Myocyte (in vitro differentiated cells): ENCODE measurements around the gene MGAT5B. TPM values are rescaled to one million over a fixed set of nuclear protein-coding genes. Genes with fewer than 3 reads are reported as not detected.
"Not testable (repeated sequence)": the region's sequence is repeated elsewhere in the genome, so short reads cannot be mapped to it uniquely, and the experiment has no call there.

ENCODE experiments used
- DNase-seq: peaks from one replicate; pipeline ENCODE4 v3.0.0-alpha.2; 2012; ENCODE audit warnings: low read depth
- polyA plus RNA-seq: library from polyadenylated mRNA; unstranded; fragments of >200 nt; gene quantifications from one replicate; pipeline ENCODE4 v1.2.1, GENCODE V29; 2012; ENCODE audit warnings: missing spikeins
- total RNA-seq: library from RNA; depleted of rRNA; stranded (reverse); fragments of >200 nt; gene quantifications from 2 replicates; pipeline ENCODE4 v1.2.3, GENCODE V29; 2014

Gene MGAT5B, protein sequence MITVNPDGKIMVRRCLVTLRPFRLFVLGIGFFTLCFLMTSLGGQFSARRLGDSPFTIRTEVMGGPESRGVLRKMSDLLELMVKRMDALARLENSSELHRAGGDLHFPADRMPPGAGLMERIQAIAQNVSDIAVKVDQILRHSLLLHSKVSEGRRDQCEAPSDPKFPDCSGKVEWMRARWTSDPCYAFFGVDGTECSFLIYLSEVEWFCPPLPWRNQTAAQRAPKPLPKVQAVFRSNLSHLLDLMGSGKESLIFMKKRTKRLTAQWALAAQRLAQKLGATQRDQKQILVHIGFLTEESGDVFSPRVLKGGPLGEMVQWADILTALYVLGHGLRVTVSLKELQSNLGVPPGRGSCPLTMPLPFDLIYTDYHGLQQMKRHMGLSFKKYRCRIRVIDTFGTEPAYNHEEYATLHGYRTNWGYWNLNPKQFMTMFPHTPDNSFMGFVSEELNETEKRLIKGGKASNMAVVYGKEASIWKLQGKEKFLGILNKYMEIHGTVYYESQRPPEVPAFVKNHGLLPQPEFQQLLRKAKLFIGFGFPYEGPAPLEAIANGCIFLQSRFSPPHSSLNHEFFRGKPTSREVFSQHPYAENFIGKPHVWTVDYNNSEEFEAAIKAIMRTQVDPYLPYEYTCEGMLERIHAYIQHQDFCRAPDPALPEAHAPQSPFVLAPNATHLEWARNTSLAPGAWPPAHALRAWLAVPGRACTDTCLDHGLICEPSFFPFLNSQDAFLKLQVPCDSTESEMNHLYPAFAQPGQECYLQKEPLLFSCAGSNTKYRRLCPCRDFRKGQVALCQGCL
- total RNA-seq, result 0.11 TPM in 1 of 2 replicates, not detected in the other
- 0.06 TPM for polyA plus RNA-seq

DNA sequence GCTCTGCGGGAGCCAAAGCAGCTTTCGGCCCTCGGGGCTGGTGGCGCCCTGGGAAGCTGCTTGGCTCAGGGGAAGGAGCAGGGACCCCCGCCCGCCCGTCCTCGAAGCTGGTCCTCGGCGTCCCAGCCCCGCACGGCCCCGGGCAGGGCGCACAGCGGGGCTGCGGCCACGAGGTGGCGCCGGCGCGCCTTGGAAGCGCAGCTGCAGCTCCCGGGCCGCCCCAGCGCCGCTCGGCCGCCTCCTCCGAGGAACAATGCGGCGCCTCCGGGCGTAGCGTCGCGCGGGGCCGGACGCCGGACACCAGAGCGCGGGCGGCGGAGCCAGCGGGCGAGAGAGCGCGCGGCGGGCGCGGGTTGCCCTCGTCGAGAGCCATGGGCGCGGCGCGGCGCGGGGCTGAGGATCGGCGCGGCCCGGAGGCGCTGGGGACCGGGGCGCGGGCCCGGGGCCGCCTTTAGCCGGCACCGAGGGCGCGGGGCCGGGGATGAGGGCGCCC is at the start of gene MGAT5B:
MGAT5B (plus strand) TSS at position 229 of the 493 bp plus-strand sequence. CDS start 626 bp downstream, outside the sequence.
- peak; percentile 68 for DNase-seq

DNA sequence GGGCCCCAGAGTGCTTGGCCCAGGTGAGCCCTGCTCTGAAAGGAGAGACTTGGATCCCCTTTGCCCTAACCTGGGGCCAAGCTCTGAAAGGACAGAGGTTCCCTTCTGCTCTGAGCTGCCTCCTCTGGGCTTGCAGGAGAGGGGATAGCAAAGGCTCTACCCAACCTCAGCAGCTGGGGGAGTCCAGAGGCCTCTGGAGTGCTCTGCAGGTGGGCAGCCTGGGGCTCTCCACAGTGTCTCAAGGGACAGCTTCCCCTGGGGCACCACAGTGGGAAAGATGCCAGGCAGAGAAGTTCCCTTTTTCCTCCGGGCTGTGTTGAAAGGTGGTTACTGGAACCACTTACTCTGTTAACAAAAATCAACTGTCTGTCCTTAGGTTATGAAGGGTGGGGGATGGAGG is 48.2 kb upstream of the MGAT5B start:
- DNase-seq, result no peak

DNA sequence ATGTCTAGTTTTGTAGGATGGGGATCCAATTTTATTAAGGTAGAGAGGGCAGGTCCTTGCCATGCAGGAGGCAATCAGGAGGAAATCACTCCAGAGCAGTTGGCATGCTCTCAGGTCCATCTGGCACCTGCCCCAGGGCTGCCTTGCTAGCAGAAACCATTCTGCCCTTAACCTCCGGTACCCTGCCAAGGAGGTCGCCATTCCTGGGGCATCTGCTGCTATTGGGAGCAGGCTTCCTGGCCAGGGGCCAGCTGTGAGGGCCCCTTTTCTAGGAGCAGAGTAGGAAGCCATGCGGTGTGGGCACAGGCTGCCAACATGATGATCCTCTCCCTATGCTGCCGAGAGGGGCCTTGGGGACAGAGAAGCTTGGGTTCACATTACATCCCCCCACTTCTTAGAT is 47.6 kb upstream of the MGAT5B start:
- no peak for DNase-seq

DNA sequence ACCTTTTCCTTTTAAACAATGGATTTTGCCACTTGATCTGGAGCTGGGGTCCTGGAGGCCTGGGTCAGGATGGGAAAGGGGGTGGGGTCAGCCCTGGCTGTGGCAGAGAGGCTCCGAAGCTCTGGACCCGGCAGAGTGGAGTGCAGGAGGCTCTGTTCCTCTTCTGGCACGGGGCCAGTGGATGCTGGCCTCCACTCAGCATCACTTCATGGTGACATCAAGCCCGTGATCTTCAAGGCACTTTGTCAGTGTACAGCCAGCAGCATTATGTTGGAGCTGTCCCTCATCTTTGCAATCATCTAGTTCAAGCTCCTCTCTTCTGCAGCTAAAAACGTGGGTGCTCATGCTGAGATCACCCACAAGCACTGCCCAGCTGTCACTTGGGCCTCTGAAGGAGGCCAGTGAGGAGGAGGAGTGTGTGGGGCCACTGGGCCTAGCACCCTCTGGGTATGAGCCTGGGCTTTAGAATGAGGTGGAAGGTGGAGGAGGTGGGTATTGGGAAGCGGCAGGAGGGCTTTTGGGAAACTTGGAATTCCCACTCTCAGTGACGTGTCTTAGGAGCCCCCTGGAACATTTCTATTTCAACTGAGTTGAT is 45.9 kb upstream of the MGAT5B start:
- no peak for DNase-seq

DNA sequence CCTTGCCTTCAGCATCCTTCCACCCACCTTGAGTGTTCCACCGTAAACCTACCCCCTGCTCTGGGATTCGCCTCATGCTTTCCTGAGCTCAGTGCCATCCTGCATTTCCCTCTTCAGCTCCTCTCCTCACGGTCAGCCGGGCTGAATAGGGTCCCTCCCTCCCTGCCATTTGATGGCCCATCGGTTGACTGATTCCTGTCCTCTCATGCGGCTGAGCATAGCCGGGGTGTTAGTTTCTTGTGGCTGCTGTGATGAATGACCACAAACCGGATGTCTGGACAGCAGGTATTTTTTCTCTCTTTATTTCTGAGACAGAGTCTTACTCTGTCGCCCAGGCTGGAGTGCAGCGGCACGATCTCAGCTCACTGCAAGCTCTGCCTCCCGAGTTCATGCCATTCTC is 44.1 kb upstream of the MGAT5B start:
- DNase-seq, result no peak

DNA sequence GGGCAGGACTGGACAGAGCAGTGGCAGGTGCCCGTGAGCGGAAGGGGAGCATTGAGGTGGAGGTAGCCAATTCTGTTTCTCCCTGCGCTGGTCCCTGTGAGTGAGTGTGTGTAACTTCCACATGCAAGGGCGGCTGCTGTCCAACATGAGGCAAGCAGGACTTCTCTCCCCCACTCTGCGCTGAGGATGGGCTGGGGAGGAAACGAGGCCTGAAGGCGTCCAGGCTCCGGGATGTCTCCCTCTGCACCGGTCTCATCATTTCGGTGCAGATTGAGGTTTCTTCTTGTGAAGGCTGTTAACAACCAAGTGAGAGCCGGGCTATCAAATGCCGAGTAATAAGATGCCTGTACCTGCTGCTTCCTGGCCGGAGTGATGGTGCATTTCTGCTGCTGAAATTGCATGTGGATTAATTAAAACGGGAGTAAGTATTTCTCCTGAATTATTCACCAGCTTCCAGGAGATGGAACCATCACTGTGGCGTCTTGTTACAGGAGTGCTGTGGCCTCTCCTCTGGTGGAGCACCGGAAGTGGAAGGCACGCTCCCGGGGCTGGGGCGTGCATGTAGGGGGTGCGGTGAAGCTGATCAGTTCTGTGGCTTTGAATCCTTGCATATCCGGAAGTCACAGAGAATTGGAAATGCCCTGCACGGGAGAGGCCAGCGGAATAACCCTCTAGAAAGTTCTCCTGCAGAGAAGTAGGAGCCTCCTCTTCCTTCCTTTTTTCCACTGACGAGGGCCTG is 41.7 kb upstream of the MGAT5B start:
- DNase-seq, result no peak

DNA sequence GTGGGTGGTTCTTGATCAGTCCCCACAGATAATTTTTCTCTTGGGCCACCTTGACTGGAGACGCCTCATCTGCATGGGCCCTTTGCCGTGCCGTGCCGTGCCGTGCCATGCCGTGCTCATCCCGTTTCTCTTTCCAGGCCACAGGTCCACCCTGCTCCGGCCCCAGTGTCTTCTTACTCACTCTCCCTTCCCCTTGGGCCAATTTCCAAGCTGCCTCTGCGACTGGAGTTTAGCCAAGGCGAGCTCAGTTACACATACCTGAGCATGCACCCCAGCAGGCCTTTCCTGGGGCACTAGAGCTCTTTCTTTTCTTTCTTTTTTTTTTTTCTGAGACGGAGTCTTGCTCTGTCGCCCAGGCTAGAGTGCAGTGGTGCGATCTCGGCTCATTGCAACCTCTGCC is 40.5 kb upstream of the MGAT5B start:
- DNase-seq, result no peak

DNA sequence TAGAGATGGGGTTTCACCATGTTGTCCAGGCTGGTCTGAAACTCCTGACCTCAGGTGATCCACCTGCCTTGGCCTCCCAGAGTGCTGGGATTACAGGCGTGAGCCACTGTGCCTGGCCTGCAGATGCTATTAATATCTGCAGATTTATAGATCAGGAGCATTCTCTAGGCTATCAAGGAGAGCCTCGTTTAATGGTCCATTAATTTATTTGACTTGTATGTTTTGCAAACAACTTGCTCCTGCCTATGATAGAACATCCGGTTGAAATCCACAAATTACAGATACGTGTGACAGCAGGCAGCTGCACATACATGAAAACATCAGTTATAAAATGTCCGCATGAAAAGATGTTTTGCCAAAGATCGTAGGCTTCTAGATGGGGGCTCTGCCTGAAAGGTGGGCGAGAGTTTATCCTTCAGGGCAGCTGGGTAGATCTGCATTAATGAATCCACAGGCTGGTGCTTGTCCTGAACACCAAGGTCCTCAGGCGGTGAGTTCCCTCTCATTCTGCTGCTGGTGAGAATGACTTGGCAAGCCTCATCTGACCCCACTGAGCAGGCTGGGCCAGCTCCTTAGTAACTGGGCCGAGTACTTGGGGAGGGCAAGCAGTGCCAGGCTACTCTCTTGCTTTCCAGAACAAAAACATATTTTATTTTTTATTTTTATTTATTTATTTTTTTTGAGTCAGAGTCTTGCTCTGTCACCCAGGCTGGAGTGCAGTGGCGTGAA is 37.1 kb upstream of the MGAT5B start:
- DNase-seq, result no peak

DNA sequence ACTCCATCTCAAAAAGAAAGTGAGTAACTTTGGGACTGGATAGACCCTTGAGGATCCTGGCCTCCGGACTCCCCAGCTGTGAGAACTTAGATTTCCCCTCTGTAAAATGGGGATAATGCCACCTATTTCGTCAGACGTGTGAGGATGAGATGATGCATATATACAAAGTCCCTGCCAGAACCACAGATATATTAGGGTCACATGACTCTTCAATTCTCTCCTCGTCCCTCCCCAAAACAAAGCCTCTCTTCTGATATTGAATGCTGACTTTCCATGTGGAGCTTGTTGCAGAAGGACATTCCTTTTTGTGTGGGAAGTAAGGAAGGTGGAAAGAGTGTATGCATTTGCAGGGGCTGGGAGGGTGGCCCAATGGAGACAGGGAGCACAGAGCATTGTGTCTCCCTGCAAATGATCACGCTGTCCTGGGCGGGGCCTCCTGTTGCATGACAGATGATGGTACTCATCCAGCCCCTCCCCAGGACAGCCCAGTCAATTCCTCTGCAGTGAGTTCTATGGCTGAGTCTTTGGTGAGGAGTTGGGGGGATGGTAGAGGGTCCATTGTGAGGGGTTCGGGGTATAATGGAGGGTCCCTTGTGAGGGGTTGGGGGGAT is 35.1 kb upstream of the MGAT5B start:
- DNase-seq, result no peak

DNA sequence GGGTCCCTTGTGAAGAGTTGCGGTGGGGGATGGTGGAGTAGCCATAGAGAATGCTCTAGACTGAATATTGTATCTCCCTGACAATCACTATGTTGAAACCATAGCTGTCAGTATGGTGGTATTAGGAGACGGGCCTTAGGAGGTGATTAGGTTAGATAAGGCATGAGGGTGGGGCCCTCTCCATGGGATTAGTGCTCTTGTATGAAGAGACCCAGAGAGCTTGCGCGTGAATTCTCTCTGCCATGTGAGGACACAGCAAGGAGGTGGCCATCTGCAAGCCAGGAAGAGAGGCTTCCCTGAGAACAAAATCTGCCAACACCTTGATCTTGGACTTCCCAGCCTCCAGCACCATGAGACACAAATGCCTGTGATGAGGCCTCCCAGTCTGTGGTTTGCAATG is 34.5 kb upstream of the MGAT5B start:
- no peak for DNase-seq

DNA sequence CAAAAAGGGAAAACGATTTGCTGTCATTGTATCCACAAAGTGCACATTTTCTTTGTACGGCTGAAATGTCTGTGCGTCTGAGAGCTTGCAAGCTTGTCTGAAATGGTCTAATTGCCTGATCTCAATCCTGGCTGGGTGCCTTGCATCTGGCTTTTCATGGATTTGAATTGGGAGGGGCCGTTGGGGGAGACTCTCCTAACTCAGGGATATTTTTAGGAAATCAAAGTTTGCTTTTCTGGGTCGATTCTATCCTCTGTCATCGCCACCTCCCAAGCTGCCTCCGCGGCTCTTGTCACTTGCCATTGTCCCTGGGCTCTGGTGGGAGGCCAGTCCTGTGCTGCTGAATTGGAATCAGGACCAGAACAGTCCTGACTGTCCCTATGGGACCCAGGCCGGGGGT is 33.3 kb upstream of the MGAT5B start:
- DNase-seq, result no peak

DNA sequence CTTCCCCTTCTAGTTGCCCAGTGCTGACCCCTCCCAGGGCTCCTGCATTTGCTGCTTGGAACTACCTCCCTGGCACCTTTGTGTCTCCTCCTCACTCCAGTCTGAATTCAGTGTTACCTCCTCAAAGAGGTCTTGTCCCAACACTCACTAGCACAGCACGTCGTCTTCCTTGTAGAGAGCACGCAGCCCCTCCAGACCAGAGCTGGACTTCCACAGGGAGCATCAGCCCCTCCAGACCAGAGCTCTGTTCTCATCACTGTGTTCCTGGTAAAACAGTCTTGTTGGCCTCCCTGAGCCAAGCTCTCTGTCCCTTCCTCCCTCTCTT is 27.8 kb upstream of the MGAT5B start:
- DNase-seq, result no peak

DNA sequence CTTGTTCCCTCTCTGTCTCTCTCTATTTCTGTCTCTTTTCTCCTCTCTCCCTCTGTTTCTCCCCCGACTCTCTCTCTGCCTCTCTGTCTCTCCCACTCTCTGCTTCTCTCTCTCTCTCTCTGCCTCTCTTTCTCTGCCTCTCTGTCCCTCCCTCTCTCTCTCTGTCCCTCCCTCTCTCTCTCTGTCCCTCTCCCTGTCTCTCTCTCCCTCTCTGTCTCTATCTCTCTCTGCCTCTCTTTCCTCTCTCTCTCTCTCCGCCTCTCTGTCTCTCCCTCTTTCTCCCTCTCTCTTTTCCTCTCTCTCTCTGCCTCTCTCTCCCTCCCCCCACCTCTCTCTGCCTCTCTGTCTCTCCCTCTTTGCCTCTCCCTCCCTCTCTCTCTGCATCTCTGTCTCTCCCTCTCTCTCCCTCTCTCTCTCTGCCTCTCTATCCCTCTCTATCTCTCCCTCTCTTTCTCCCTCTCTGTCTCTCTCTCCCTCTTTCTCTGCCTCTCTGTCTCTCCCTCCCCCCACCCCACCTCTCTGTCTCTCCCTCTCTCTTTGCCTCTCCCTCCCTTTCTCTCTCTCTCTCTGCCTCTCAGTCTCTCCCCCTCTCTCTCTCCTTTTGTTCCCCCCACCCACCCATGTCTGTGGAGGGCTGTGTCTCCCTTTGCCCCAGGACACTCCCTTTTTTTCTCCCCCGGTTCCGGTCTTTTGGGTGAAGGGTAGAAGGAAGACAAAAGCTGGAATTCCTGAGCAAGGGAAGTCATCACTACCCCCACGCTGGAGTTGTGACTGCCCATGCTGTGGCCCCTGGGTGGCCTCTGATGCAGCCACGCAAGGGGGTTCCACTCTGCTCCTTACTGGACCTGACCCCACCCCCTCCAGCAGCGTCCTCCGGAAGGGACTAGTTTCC is 27.1 kb upstream of the MGAT5B start:
- no peak for DNase-seq

DNA sequence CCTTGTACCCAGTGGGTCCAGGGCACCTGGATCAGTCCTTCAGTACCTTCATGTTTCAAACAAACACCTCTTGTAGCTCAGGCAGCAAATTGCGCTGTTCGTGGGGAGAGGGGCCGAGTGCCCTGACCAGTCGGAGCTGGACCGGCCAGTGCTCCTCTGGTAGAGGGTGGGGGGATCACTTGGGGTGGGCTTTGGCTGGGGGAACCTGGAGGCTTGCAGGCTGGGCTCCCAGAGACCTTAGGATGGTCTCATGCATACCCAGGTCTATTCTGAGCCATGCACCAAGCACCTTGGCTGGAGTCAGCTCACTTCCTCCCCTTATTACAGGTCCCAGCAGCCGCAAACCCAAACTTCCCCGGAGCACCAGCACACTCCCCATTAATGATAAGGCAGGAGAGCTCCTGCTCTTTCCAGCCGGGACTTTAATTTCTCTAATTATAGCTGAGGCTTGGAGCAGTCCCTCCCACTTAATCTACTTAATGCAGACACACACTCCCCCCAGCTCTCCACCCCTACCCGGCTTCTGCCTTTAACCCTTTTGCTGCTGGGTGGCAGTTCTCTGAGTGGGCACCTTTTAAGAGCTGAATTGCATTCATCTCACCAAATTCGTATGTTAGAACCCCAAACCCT is 26.3 kb upstream of the MGAT5B start:
- DNase-seq, result no peak

DNA sequence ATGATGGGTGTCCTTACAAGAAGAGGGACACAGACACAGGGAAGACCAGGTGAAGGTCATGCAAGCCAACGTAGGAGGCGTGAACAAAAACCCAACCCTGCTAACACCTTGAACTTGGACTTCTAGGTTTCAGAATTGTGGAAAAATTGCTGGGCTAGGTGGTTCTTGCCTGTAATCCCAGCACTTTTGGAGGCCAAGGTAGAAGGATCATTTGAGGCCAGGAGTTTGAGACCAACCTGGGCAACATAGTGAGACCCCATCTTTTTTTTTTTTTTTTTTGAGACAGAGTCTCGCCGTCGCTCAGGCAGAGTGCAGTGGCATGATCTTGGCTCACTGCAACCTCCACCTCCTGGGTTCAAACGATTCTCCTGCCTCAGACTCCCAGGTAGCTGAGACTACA is 25.1 kb upstream of the MGAT5B start:
- DNase-seq, result not testable (repeated sequence)

DNA sequence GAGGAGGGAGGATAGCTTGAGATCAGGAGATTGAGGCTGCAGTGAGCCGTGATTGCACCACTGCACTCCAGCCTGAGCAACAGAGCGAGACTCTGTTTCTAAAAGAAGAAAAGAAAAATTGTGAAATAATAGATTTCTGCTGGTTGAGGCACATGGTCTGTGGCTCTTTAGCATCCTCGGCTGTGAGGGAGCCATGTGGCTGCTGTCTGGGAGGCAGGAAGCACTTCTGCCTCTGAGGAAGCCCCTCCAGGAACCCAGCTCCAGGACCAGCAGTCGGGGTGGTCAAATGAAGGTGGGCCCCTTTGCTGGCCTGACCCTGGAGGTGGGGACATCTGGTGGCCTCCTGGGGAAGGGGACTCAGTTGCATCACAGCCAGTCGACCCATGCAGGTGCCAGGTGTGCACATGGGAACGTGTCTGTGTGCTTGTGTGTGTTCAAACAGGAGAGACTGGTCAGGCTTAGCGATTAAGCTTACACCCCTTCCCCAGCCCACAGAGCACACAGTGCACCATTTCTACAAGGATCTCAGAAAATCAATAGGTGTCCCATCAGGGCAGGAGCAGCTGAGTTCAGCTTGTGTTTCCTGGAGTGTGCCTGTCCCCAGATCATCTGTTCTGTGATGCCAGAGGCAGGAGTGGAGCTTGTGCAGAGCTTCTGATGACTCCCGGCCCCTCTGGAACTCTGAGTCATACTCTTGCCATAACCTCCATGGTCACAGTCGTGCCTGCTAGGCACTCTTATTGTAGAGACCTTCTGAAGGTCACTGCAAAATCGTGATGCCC is 24.3 kb upstream of the MGAT5B start:
- DNase-seq, result no peak

DNA sequence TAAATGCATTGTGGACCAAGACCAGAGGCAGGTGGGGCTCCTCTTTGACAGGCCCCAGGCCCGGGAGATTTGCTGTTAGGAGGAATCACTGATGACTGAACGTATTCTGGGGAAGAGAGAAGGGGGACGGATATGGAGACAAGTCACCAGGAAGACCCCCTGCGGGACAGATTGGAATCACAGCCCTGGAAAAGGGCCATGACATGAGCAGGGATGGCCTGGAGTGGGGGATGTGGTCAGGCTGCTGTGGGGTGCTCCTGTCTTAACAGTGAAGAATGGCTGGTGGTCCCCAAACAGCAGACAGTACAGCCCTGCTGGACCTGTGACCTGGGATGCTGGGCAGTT is 23.7 kb upstream of the MGAT5B start:
- no peak for DNase-seq

DNA sequence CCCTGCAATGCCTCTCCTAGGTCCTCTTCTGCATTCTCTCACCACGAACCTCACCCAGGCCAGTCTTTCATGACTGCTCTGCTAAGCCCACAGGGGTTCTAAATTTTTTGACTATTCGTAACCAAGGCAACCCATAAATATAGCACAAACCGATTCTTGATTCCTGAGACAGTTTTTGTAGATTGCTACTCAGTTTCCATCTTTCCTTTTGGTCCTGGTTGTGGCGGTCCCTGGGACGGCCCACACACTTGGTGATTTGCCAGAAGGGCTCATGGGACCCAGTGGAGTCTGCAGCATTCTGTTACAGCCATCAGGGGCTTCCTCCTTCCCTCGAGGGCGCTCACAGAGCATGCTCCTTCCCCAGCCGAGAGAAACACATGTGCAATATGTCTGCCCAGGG is 23.4 kb upstream of the MGAT5B start:
- DNase-seq, result no peak
